Osteoblast (primary cell): Measurements from ENCODE around the gene AOAH. TPM values are rescaled to one million over a fixed set of nuclear protein-coding genes. Genes with fewer than 3 reads are reported as not detected.

Experiments
- DNase-seq: peaks from one replicate; pipeline ENCODE4 v3.0.0; 2011; ENCODE audit warnings: low spot score, mixed read lengths; ENCODE audit not compliant: insufficient read length; ENCODE audit errors: missing footprints
- H2AFZ ChIP-seq: 2 replicates; pipeline ENCODE4 v1.6.0; 2011; ENCODE audit warnings: mild to moderate bottlenecking, low read length
- H3K27ac ChIP-seq: 2 replicates; pipeline ENCODE4 v1.5.1; 2011; ENCODE audit warnings: mild to moderate bottlenecking, low read depth, low read length, moderate library complexity
- H3K27me3 ChIP-seq: 2 replicates; pipeline ENCODE4 v1.6.0; 2012; ENCODE audit warnings: mild to moderate bottlenecking, control low read depth, inconsistent platforms, low read length, moderate library complexity; ENCODE audit not compliant: insufficient read depth
- H3K36me3 ChIP-seq: 2 replicates; pipeline ENCODE4 v1.5.1; 2011; ENCODE audit warnings: mild to moderate bottlenecking, low read length, control low read depth, moderate library complexity; ENCODE audit not compliant: insufficient read depth
- H3K4me1 ChIP-seq: 2 replicates; pipeline ENCODE4 v1.5.1; 2011; ENCODE audit warnings: mild to moderate bottlenecking, low read length, control low read depth, moderate library complexity; ENCODE audit not compliant: insufficient read depth
- H3K4me2 ChIP-seq: 2 replicates; pipeline ENCODE4 v1.6.0; 2011; ENCODE audit warnings: mild to moderate bottlenecking, low read length; ENCODE audit not compliant: insufficient read depth
- H3K4me3 ChIP-seq: fragments of 200-600 bp; sonication (generic); 3 replicates; pipeline ENCODE4 v1.5.1; 2012; ENCODE audit warnings: mild to moderate bottlenecking, low read length, inconsistent platforms; ENCODE audit not compliant: insufficient read depth
- H3K79me2 ChIP-seq: 2 replicates; pipeline ENCODE4 v1.6.0; 2012; ENCODE audit warnings: mild to moderate bottlenecking, low read length, control low read depth, inconsistent platforms; ENCODE audit not compliant: insufficient read depth
- H3K9me3 ChIP-seq: 2 replicates; pipeline ENCODE4 v1.5.1; 2011; ENCODE audit warnings: low read depth, low read length, control low read depth
- H4K20me1 ChIP-seq: 2 replicates; pipeline ENCODE4 v1.6.0; 2012; ENCODE audit warnings: mild to moderate bottlenecking, low read length, control low read depth; ENCODE audit not compliant: insufficient read depth
- total RNA-seq: library from RNA; depleted of rRNA; stranded (reverse); fragments of >200 nt; gene quantifications from 2 replicates; pipeline ENCODE4 v1.2.3, GENCODE V29; 2012
- TF ChIP-seq, protein P1 (sequence below): IDR thresholded peaks from 2 replicates; pipeline ENCODE4 v1.5.1; 2011; ENCODE audit warnings: mild to moderate bottlenecking, low read depth, low read length, moderate library complexity; ENCODE audit errors: extremely low read depth

The AOAH gene
- total RNA-seq, 1 donor: under 0.01 TPM

DNA sequence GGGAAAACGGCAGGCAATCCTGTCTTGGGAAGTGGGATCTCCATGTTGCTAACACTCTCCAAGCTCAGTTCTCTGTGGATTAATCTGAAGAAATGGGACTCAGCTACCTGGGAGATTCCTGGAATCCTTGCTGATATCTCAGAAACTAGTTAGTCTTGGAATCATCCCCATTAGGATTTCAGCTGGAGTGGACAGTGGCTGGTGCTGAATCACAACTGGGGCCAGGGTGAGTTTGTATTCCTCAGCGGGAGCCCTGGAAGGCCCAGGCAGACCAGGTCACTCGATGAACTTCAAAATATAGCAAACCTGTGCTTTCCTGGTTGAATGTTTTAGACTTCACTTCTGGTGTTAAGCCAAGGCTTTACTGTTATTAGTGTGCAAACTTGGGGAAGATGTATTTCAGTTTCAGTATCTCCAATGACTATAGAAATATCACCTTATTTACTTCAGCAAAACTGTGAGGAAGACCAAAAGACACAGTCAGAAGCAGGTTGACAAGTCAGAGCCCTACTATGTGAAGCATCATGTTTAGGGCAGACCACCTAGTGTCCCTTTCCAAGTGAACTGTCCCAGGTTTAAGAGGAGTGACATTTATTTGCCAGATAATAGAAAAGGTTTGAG is 126.1 kb downstream of the AOAH start:
- Histone ChIP-seq H3K4me2 (no peak overlapping the region), H3K36me3 (no peaks in the 10 kb centered on the region), H3K27me3 (no peaks in the 10 kb centered on the region), H3K79me2 (no peaks in the 10 kb centered on the region), H4K20me1 (no peaks in the 10 kb centered on the region), H2AFZ (no peak overlapping the region), H3K9me3 (no peaks in the 10 kb centered on the region), H3K4me3 (no peak overlapping the region), H3K4me1 (peaks cover 8% of the 10 kb centered on the region), H3K27ac (no peak overlapping the region)
- TF ChIP-seq, protein P1, sequence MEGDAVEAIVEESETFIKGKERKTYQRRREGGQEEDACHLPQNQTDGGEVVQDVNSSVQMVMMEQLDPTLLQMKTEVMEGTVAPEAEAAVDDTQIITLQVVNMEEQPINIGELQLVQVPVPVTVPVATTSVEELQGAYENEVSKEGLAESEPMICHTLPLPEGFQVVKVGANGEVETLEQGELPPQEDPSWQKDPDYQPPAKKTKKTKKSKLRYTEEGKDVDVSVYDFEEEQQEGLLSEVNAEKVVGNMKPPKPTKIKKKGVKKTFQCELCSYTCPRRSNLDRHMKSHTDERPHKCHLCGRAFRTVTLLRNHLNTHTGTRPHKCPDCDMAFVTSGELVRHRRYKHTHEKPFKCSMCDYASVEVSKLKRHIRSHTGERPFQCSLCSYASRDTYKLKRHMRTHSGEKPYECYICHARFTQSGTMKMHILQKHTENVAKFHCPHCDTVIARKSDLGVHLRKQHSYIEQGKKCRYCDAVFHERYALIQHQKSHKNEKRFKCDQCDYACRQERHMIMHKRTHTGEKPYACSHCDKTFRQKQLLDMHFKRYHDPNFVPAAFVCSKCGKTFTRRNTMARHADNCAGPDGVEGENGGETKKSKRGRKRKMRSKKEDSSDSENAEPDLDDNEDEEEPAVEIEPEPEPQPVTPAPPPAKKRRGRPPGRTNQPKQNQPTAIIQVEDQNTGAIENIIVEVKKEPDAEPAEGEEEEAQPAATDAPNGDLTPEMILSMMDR: no peak
- no peak for DNase-seq

DNA sequence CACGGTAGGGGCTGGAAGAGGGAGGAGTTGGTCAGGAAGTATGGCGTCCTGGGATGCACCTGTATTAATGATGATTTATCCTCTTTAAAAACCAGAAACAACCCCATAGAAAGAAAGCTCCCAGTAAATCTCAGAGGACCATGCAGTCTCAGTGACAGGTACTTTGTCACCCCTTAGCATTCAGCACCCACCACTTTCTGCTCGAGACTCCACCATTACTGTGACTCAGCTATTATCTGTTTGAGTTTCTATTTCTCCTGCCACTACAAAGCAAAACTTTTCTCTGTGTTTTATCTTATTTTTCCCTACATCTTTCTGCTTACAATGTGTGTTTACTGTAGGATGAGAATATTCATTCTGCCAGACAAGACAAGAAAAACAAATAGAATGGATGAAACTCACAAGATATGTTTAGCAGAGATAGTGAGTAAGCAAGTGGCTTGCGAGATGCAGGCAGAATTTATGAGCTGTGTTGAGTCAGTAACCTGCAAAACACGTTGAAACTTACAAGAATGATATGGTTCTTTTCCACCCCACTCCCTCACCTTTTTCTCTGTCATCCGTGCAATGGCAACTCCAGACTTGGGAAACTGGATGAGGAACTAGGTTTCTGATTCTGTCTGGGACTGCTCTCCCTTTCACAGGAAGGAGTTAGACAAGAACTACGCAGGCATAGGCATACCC is 127.1 kb downstream of the AOAH start:
- H2AFZ ChIP-seq: no peak overlapping the region
- no peak overlapping the region for H3K4me3 ChIP-seq
- no peaks in the 10 kb centered on the region for H3K36me3 ChIP-seq
- TF ChIP-seq, protein P1: no peak
- no peak for DNase-seq
- H3K27ac ChIP-seq: no peak overlapping the region
- H4K20me1 ChIP-seq: no peaks in the 10 kb centered on the region
- H3K4me1 ChIP-seq: peaks cover 8% of the 10 kb centered on the region
- H3K4me2 ChIP-seq: no peak overlapping the region
- no peaks in the 10 kb centered on the region for H3K27me3 ChIP-seq
- no peaks in the 10 kb centered on the region for H3K79me2 ChIP-seq
- no peaks in the 10 kb centered on the region for H3K9me3 ChIP-seq

DNA sequence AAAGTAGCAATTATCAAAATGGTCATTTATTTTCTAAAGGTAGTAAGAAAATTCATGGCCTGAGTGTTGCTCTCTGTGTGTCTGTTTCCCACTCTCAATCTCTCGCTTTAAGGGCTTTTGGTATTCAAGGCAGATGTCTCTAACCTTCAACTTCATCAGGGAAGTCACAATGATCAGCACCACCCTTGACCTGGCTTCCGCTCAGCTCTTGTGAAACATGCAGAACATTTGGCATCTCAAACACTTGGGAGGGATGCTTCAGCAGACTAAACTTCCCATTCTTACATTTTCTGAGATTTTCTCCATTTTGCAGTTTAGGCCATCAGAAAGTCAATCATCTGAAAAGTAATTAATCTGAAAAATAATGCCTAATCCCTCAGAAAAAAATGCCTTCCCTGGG is 129.8 kb downstream of the AOAH start:
- Histone ChIP-seq H3K4me1 (no peaks in the 10 kb centered on the region), H3K4me3 (no peak overlapping the region), H3K36me3 (no peaks in the 10 kb centered on the region), H3K9me3 (no peaks in the 10 kb centered on the region), H4K20me1 (no peaks in the 10 kb centered on the region), H3K79me2 (no peaks in the 10 kb centered on the region), H2AFZ (no peak overlapping the region), H3K27ac (no peak overlapping the region), H3K27me3 (no peaks in the 10 kb centered on the region), H3K4me2 (no peak overlapping the region)
- no peak for DNase-seq
- TF ChIP-seq, protein P1: no peak

DNA sequence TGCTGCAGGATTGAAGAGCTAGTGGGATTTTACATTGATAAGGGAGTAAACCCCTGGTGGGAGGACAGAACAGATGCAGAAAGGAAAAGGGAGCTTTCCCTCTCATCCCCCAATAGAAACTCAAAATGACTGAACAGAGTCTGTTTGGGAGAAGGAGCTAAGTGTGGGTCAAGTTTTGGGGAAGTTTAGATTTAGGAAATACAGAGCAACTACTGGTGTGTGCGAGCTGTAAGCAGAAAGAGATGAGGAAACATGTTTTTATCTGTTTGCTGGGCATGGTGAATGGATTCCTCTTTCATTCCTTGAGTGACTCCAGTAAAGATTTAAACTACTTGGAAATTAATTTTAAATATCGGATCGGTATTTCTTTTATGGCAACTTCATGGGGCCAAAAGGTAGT is 132.7 kb downstream of the AOAH start:
- Histone ChIP-seq H3K4me3 (no peak overlapping the region), H3K4me1 (no peaks in the 10 kb centered on the region), H3K36me3 (no peaks in the 10 kb centered on the region), H3K4me2 (no peak overlapping the region), H3K79me2 (no peaks in the 10 kb centered on the region), H2AFZ (no peak overlapping the region), H4K20me1 (no peaks in the 10 kb centered on the region), H3K27ac (no peak overlapping the region), H3K9me3 (no peaks in the 10 kb centered on the region), H3K27me3 (no peaks in the 10 kb centered on the region)
- TF ChIP-seq, protein P1: no peak
- DNase-seq: no peak
